Measurements from ENCODE around the gene FBRSL1.
"Not testable (repeated sequence)": the region's sequence is repeated elsewhere in the genome, so short reads cannot be mapped to it uniquely, and the experiment has no call there.

The FBRSL1 gene

GRCh38 chr12:132471011-132471857 lies 18.7 kb upstream of the FBRSL1 start:
- H3K4me3 ChIP-seq (ENCODE audit: low read length): no peak overlapping the region
- TF ChIP-seq ZNF274 (IDR thresholded peaks at IDR 0.05; ENCODE audit: low read depth, low read length): no peak

- TF ChIP-seq ZNF274 (IDR thresholded peaks at IDR 0.05; ENCODE audit: low read depth, low read length): no peak
- no peak overlapping the region for H3K4me3 ChIP-seq (ENCODE audit: low read length)
These were observed 18.1 kb upstream of the FBRSL1 start for GRCh38 chr12:132471858-132472255.

GRCh38 chr12:132472386-132472785 lies 17.6 kb upstream of the FBRSL1 start:
- TF ChIP-seq ZNF274 (IDR thresholded peaks at IDR 0.05; ENCODE audit: low read depth, low read length): no peak
- no peak overlapping the region for H3K4me3 ChIP-seq (ENCODE audit: low read length)

- no peak for TF ChIP-seq ZNF274 (IDR thresholded peaks at IDR 0.05; ENCODE audit: low read depth, low read length)
- no peak overlapping the region for H3K4me3 ChIP-seq (ENCODE audit: low read length)
These were observed 15.7 kb upstream of the FBRSL1 start for GRCh38 chr12:132474237-132474741.

GRCh38 chr12:132474799-132475303 lies 15.1 kb upstream of the FBRSL1 start:
- H3K4me3 ChIP-seq (ENCODE audit: low read length): not testable (repeated sequence)

GRCh38 chr12:132475304-132476037 lies 14.5 kb upstream of the FBRSL1 start:
- no peak overlapping the region for H3K4me3 ChIP-seq (ENCODE audit: low read length)
- TF ChIP-seq ZNF274 (IDR thresholded peaks at IDR 0.05; ENCODE audit: low read depth, low read length): no peak

- H3K4me3 ChIP-seq (ENCODE audit: low read length): no peak overlapping the region
- no peak for TF ChIP-seq ZNF274 (IDR thresholded peaks at IDR 0.05; ENCODE audit: low read depth, low read length)
These were observed 13.9 kb upstream of the FBRSL1 start for GRCh38 chr12:132476038-132476414.

- no peak for TF ChIP-seq ZNF274 (IDR thresholded peaks at IDR 0.05; ENCODE audit: low read depth, low read length)
- no peak overlapping the region for H3K4me3 ChIP-seq (ENCODE audit: low read length)
These were observed 13.5 kb upstream of the FBRSL1 start for GRCh38 chr12:132476421-132476820.

- TF ChIP-seq ZNF274 (IDR thresholded peaks at IDR 0.05; ENCODE audit: low read depth, low read length): no peak
- no peak overlapping the region for H3K4me3 ChIP-seq (ENCODE audit: low read length)
These were observed 12.8 kb upstream of the FBRSL1 start for GRCh38 chr12:132477017-132477702.

GRCh38 chr12:132477703-132478432 lies 12.1 kb upstream of the FBRSL1 start:
- no peak overlapping the region for H3K4me3 ChIP-seq (ENCODE audit: low read length)
- no peak for TF ChIP-seq ZNF274 (IDR thresholded peaks at IDR 0.05; ENCODE audit: low read depth, low read length)

- H3K4me3 ChIP-seq (ENCODE audit: low read length): no peak overlapping the region
- no peak for TF ChIP-seq ZNF274 (IDR thresholded peaks at IDR 0.05; ENCODE audit: low read depth, low read length)
These were observed 11.5 kb upstream of the FBRSL1 start for GRCh38 chr12:132478433-132478803.

- no peak overlapping the region for H3K4me3 ChIP-seq (ENCODE audit: low read length)
- TF ChIP-seq ZNF274 (IDR thresholded peaks at IDR 0.05; ENCODE audit: low read depth, low read length): no peak
These were observed 11.1 kb upstream of the FBRSL1 start for GRCh38 chr12:132478845-132479244.

GRCh38 chr12:132479291-132479690 lies 10.7 kb upstream of the FBRSL1 start:
- H3K4me3 ChIP-seq (ENCODE audit: low read length): no peak overlapping the region
- TF ChIP-seq ZNF274 (IDR thresholded peaks at IDR 0.05; ENCODE audit: low read depth, low read length): no peak
